Inferior parietal cortex (tissue), 1 donor: ENCODE data around the gene TXNDC5.
"Not testable (repeated sequence)": the region's sequence is repeated elsewhere in the genome, so short reads cannot be mapped to it uniquely, and the experiment has no call there.

Experiments used
- DNase-seq: peaks from one replicate; pipeline ENCODE4 v3.0.0-alpha.2; 2016; ENCODE audit errors: extremely low spot score

Gene TXNDC5

GRCh38 chr6:7914311-7914710 is 3.7 kb upstream of the TXNDC5 start:
- DNase-seq = no peak

DNA sequence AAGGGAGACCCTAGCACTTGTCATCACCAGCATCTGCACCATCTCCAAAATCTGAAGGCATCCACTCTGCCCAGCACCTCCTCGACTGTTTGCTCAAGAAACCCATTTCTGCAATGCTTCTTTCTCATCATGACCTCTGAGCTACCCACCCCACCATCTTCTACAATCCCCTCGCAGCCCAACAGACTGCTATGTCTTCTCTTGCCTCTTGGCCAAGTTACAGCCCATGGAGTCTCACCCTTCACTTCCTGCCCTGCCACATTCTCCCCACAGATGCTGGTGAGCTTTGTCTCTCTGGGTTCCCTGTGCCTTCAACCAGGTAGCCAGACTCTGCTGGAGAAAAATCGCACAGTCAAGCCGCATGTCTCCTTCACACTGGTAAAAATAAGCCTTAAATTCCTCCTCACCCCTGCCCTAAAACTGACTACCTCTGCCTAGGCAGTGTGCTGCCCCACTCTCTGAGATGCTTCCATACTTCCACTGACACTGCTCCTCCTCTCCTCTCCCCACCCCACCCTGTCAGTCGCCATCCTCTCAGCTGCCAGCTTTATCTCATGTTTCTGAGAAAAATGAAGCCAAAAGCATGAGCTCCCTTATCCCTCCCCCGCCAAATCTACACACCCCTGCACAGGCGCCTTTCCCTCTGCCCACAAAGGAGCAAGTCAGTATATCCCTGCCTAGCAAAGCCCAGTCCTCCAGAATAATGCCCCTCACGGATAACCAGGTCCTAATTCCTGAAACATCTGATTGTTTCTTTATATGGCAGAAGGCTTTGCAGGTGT is 2.3 kb upstream of the TXNDC5 start:
- DNase-seq = no peak

GRCh38 chr6:7912024-7912423 is 1.4 kb upstream of the TXNDC5 start:
- no peak for DNase-seq

DNA sequence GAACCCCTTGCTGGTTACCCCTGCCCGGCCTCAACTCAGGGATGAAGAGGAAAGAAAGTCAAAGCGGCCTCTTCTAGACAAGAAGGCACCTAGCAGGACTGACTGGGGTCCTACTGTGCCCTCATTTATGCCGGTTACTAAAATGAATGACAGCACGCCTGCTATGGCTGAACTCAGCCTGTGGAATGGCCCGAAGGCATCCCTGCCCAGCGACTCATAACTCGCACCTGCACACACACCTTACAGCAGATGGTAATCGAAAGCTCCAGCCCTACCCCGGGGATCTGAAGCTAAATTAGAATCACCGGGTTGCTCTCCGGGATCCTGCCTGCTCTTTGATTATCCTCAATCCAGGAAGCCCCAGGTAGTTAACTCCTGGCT is 747 bp upstream of the TXNDC5 start:
- DNase-seq = no peak

DNA sequence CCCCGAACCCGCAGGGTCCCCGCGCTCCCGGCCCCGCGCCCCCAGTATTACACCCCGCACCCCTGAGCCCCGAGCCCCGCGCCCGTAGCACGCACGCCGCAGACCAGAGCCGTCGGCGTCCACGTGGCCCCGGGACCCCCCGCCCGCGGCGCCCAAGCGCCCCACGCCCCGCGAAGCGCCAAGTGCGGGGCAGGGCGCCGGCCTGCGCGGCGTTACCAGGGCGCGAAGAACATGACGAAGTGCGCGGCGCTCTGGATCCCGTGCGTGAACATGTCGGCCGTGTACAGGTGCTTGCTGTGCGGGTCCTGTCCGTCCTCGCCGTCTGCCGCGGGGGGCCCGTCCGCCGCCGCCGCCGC is 312 bp downstream of the TXNDC5 start:
- DNase-seq = no peak

GRCh38 chr6:7909323-7910276 is 988 bp downstream of the TXNDC5 start:
- no peak for DNase-seq

DNA sequence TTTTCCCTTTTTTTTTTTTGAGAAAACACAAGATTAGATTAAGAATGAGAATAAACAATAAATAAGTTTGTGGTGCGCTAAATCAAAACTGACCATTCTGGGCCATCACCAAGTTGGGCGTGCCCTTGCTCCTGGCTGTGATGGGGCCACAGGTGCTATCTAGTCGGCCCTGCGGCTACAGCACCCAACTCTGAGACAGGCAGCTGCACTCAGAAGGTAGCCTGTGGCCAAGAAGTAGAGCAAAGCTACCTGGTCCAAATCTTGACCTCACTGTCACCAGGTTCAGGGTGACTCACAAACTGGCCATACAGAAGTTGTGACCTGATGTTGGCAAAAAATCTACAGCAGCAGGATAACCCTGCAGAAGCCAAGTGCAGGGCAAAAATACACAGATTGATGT is 3.4 kb downstream of the TXNDC5 start:
- DNase-seq = no peak

DNA sequence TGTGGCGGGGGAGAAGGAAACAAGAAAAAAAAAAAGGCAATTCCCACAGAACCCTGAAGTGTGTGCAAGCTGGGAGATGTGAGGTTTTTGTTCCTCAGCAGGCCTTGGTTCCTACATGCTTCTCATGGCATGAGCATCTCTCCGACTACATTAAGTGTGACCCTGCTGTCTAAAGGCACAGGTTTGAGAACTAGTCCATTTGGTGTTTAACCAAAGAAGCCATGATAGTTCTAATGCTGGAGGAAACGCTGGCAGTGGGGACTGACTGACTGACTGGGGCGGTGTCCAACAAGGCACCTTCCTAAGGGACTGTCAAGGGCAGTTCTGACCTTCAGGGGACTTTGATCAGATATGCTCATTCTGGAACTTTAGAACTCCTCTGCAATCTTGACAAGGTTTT is 3.8 kb downstream of the TXNDC5 start:
- no peak for DNase-seq

- no peak for DNase-seq
Measured at GRCh38 chr6:7905416-7905815, 5.2 kb downstream of the TXNDC5 start.

DNA sequence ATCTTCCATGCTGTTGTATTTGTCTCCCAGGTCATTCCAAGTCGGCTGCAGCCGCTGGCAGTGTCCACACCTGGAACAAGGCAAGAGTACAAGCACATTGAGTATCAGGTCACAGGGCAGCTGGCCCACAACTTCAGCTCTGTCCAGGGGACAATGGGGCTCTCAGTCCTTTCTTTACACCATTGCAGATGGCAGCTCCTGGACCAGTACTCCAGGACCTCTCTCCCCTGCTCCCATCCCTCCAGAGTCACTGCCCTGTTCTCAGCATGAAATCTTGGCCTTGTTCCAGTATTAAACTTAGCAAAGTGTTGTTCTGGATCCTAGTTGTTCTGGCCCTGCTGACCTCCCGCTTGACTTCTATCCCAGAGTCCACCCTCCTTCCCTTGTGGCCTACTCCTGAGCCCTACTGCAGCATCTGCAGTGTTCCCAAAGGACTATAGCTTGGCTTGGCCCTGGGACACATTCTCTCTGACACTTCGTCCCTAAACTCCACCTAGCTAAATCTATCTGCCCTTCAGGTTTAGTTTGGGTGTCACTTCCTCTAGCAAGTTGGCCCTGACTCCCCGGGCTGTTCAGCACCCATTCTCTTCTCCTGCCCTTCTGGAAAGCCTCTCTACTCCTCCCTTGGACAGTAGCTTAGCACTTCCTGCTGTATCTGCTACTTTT is 5.8 kb downstream of the TXNDC5 start:
- no peak for DNase-seq

DNA sequence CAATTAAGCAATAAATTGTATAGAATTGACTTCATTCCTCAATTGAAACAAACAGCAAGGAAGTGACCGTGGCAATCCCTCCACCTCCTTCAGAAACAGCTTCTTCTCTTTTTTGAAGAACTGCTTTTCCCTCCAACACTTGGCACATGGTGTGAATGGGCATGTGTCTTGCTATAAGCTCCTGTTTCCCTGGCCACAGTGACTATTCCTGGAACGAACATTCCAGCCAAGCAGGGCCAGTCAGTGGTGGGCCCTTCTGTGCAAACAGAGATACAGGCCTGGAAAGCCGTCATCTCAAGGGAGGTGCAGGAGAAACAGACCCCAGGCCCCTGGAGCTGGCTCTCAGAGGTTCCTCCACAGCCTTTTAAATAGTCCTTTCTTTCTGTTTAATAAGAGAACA is 6.9 kb downstream of the TXNDC5 start:
- no peak for DNase-seq

GRCh38 chr6:7902867-7903266 is 7.7 kb downstream of the TXNDC5 start:
- DNase-seq = no peak

- DNase-seq = no peak
Measured at GRCh38 chr6:7902221-7902620, 8.4 kb downstream of the TXNDC5 start.

DNA sequence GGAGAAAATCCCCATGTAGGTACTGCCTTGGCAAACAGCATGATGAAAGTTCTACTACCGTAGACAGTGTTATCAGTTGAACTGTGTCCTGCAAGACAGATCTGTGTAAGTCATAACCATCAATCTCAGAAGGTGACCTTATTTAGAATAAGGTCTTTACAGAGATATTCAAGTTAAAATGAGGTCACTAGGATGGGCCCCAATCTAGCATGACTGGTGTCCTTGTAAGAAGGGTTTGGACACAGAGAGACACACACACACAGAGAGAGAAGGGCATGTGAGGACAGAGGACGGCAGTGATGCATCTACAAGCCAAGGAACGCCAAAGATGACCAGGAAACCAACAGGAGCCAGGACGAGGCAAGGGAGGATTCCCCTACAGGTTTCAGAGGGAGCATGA is 8.8 kb downstream of the TXNDC5 start:
- no peak for DNase-seq

DNA sequence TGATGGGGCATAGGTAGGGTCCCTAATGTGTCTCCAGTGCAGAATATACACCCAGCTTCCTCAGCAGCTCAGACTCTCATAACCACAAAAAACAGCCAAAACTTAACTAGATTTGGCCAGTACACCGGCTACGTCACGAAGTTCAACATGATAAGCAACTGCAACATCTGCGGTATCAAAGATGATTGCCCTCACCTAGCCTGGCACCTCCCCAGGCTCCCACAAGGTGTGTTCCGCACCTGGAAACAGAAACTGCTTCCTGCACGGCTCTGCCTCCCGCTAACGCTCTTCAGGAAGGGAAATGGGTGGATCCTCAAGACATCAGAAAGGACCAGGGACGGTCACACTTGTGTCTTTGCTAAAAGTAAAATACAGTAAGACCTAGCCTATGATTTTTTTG is 9.5 kb downstream of the TXNDC5 start:
- DNase-seq = no peak

DNA sequence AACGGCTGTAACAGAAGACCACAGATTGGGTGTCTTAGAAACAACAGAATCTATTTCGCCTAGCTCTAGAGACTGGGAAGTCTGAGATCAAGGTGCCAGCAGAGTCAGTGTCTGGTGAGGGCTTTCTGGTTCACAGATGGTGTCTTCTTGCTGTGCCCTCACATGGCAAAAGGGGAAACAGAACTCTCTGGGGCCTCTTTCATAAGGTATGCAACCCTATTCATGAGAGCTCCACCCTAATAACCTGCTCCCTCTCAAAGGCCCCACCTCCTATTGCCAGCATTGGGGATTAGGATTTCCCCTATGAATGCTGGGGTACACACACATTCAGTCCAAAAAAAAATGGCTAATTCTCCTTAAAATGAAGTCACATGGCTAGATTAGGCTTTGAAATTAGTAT is 10.0 kb downstream of the TXNDC5 start:
- no peak for DNase-seq

GRCh38 chr6:7899889-7900213 is 10.7 kb downstream of the TXNDC5 start:
- DNase-seq = no peak

DNA sequence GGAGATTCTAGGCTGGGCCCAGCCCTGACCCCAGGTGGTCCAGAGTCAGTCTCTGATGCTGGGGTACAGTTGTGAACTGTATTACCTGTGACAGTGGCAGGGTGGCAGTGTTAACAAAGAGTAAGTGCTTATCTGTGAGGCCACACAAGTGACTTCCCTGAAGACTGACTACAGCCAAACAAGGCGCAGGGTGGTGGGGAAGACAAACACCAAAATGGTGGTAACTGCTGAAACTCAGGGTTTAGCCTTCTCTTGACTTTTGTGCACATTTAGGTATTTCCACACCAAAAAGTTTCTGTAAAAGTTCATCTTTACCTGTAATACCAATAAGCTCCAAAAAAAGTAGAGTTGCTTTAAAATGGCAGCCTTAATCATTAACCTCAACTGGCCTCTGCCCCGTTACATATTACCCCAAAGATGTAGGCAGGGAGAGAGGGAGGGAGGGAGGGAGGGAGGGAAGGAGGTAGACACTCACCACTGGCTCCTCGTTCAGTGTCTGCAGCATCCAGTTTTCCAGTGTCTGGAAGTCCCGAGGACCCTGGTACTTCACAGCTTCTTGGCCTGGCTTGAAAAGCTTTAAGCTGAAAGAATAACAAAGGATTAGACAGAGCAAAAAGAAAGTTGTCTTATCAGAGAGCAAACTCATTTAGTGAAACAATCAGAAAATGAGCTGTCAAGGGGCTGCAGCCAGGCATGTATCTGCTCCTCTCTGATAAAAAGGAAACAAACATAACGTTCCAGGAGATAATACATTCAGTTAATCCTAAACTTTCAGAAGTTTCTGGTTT is 11.3 kb downstream of the TXNDC5 start:
- no peak for DNase-seq

GRCh38 chr6:7898193-7898586 is 12.4 kb downstream of the TXNDC5 start:
- not testable (repeated sequence) for DNase-seq

DNA sequence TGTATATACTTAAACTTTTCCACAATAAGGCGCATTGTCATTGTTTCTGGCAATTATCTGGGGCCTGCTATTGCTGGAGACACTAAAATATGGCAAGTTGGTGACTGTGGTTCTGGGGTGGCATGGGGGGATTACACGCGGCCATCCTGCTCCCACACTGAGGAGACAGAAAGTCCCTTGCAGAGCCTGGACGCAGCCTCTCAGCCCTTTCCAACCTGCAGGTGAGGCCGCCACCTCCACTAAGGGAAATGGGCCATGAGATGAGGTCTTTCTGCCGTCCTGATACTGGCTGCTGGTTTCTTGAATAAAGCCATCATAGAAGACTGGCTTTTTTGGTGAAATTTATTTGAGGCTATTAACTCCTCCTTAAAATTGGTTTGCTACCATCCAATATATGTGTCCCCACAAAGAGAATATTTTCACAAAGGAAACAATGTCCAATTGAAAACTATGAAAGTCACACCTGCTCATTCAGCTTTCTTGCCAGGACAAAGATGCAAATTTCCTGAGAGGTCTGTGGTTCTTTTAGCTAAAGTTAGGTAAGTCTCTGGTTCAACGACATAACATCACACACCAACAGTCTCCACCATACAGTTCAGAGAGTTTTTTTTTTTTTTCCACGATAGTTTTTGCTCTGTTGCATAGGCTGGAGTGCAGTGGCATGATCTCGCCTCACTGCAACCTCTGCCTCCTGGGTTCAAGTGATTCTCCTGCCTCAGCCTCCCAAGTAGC is 13.0 kb downstream of the TXNDC5 start:
- DNase-seq = no peak

- no peak for DNase-seq
Measured at GRCh38 chr6:7896465-7896987, 14.1 kb downstream of the TXNDC5 start.
